Activated CD8-positive, alpha-beta T cell treated with anti-CD3 and anti-CD28 coated beads for 36 hours (primary cell): Measurements from ENCODE around the gene PARVA. TPM values are rescaled to one million over a fixed set of nuclear protein-coding genes. Genes with fewer than 3 reads are reported as not detected.

Source experiments
- ATAC-seq: fragments of 200-7000 bp; cut with Tn5 transposase; one replicate; pipeline ENCODE4 v1.10.0; 2021; ENCODE audit warnings: mild to moderate bottlenecking, moderate library complexity
- CTCF ChIA-PET: fragments of 350-600 bp; sonication (Branson Sonifier 250); formaldehyde crosslinking; loops from one replicate; lab custom pipeline; 2021; ENCODE audit warnings: antibody characterized with exemption; lab: Charles Lee
- POLR2A ChIA-PET: fragments of 350-600 bp; sonication (Branson Sonifier 250); formaldehyde crosslinking; loops from one replicate; lab custom pipeline; 2021; ENCODE audit warnings: antibody characterized with exemption; lab: Charles Lee
- DNase-seq: peaks from one replicate; pipeline ENCODE4 v3.0.0-alpha.2; 2020
- H3K27ac Mint-ChIP-seq: one replicate; pipeline ENCODE4 v1.8.0; 2021; ENCODE audit warnings: mild to moderate bottlenecking, mixed read lengths
- H3K27me3 Mint-ChIP-seq: one replicate; pipeline ENCODE4 v1.8.0; 2021; ENCODE audit warnings: mixed read lengths
- H3K36me3 Mint-ChIP-seq: one replicate; pipeline ENCODE4 v1.8.0; 2021; ENCODE audit warnings: low read depth, mixed read lengths
- H3K4me1 Mint-ChIP-seq: one replicate; pipeline ENCODE4 v1.8.0; 2021; ENCODE audit warnings: low read depth, mixed read lengths
- H3K4me3 Mint-ChIP-seq: one replicate; pipeline ENCODE4 v1.8.0; 2021; ENCODE audit warnings: mild to moderate bottlenecking, moderate library complexity, mixed read lengths
- H3K9me3 Mint-ChIP-seq: one replicate; pipeline ENCODE4 v1.8.0; 2021; ENCODE audit warnings: mixed read lengths
- CTCF ChIP-seq: fragments of 200-600 bp; IDR thresholded peaks from one replicate; pipeline ENCODE4 v1.8.0; 2022; ENCODE audit warnings: antibody characterized with exemption, mild to moderate bottlenecking
- intact Hi-C: fragments of 100-400 bp; cut with micrococcal nuclease; formaldehyde crosslinking; loops from one replicate; pipeline ENCODE4 v1.10.0; 2022
- total RNA-seq, 2 experiments: library from RNA; stranded (reverse); gene quantifications; one replicate each; pipeline ENCODE4 v1.2.3, GENCODE V29; 2021

The PARVA gene
- total RNA-seq, 2 experiments from 2014 or later, result not detected

- DNase-seq (no peak), ATAC-seq (no peak)
- peaks cover 10% of the 10 kb centered on the region for H3K27me3 Mint-ChIP-seq
- no peaks in the 10 kb centered on the region for H3K9me3 Mint-ChIP-seq
- intact Hi-C loops, result no loop called here
- ChIA-PET POLR2A (no interaction called here), CTCF (no interaction called here)
- no peak overlapping the region for H3K4me3 Mint-ChIP-seq
- peaks cover 2% of the 10 kb centered on the region for H3K4me1 Mint-ChIP-seq
- no peaks in the 10 kb centered on the region for H3K36me3 Mint-ChIP-seq
- H3K27ac Mint-ChIP-seq, result no peak overlapping the region
- TF ChIP-seq CTCF, result no peak
These were observed 5.1 kb downstream of the PARVA start for GRCh38 chr11:12382451-12382850.

DNA sequence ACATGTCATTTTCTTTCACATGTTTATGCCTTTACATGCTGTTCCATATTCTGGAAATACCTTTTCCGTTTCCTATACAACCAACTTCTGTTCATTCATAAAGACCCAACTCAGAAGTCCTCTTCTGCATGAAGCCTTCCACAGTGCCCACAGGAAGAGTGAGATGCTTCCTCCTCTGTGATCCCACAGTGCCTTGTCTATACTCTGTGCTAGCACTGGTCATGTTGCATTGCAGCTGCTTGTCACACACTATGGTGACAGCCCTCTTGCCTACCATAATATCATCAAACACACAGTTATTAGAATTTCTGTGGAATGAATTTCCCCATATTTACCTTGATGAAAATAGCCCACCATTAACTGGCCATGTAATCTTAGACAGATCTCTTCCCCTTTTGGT, 8.9 kb downstream of the PARVA start:
- Mint-ChIP-seq H3K9me3 (no peaks in the 10 kb centered on the region), H3K27ac (no peak overlapping the region), H3K4me3 (no peak overlapping the region), H3K27me3 (no peaks in the 10 kb centered on the region), H3K36me3 (no peaks in the 10 kb centered on the region), H3K4me1 (no peaks in the 10 kb centered on the region)
- DNase-seq, result no peak
- TF ChIP-seq CTCF, result no peak
- no peak for ATAC-seq
- intact Hi-C loops, result no loop called here
- POLR2A ChIA-PET, result interaction anchor here (0.8 kb wide), 1 partner anchor 20 kb away, joined by 3 read pairs; no protein-coding TSS in a partner anchor
- CTCF ChIA-PET, result no interaction called here

DNA sequence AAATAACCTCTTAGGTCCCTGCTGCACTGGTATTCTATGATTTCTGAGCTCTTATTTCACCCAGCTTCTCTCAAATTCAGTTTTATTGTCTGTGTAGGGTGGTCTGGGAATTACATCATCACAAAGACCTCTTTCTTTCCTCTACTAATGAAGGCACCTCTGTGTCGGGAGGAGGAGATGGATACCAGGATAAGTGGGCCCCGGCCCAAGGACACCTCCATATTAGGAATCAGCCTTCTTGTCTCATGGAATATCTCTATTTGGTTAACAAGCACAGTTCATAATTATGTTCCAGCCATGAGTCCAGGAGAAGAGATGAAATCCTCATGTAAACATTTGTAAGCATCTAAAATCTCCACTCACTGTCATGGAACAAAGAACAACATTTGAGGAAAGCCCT, 9.4 kb downstream of the PARVA start:
- ChIA-PET CTCF (no interaction called here), POLR2A (interaction anchor here (0.8 kb wide), 1 partner anchor 20 kb away, joined by 3 read pairs; no protein-coding TSS in a partner anchor)
- intact Hi-C loops, result no loop called here
- no peak for TF ChIP-seq CTCF
- Mint-ChIP-seq H3K27me3 (peaks cover under 1% of the 10 kb centered on the region), H3K27ac (no peak overlapping the region), H3K36me3 (no peaks in the 10 kb centered on the region), H3K4me1 (no peaks in the 10 kb centered on the region), H3K4me3 (no peak overlapping the region), H3K9me3 (no peaks in the 10 kb centered on the region)
- DNase-seq (no peak), ATAC-seq (no peak)

DNA sequence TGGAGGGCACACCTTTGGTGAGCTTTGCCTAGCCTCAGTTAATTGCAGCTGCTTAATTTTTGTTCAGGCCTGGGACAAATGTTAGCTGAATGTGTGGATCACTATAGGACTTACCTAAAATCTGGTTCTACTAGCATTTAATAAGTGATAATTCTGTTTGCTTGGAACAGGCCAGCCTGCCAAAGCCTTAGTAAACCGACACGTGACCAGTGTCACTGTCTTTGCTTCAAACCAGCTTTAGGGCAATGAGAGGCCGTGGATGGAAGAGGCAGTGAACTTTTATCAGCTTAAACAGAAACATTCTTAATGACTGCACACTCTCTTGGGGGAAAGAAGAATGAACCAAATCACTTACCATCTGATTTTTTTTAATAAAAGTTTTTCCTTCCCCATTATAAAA, 10.8 kb downstream of the PARVA start:
- Mint-ChIP-seq H3K36me3 (no peaks in the 10 kb centered on the region), H3K4me3 (no peak overlapping the region), H3K27me3 (peaks cover 1% of the 10 kb centered on the region), H3K27ac (no peak overlapping the region), H3K9me3 (no peaks in the 10 kb centered on the region), H3K4me1 (no peaks in the 10 kb centered on the region)
- CTCF ChIA-PET, result interaction anchor here (0.7 to 1.4 kb wide), 3 partner anchors 9 to 500 kb away, joined by 3 read pairs; no protein-coding TSS in a partner anchor
- no peak for TF ChIP-seq CTCF
- DNase-seq (no peak), ATAC-seq (no peak)
- POLR2A ChIA-PET, result no interaction called here
- intact Hi-C loops, result no loop called here

DNA sequence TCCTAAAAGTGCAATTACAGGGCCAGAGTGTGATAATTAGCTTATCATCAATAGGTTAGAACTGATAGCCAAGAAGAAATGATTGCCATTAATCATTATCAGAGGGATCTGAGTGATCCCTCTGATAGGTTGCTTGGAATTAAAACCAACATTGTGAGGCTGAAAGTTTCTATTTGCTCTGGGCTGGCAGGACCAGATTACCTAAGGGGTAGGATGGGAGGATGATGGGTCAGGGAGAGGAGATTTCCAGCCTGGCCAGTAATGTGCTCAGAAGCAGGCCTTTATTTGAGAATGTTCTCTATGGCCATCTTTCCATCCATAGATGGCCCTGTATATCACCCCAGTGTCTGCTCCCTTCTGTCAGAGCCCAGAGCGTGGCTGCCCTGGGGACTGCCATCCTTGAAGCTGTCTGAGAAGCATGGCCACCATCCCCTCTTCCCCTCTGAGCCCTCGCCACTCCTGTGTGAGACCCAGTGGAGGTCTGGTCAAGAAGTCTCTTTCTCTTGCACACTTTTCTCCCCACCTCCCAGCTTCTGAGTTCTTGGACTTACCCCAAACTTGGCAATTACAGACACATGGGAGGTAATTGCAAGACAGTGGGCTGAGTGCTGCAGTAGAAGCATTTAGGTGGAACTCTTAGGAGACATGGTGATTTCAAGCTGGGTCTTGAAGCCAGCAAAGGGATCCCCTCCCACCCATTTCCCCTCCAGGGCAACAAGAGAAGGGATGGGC, 11.7 kb downstream of the PARVA start:
- ChIA-PET CTCF (interaction anchor here (0.7 to 1.4 kb wide), 2 partner anchors 59 to 499 kb away, joined by 3 read pairs; no protein-coding TSS in a partner anchor), POLR2A (no interaction called here)
- Mint-ChIP-seq H3K4me3 (no peak overlapping the region), H3K36me3 (no peaks in the 10 kb centered on the region), H3K27ac (no peak overlapping the region), H3K27me3 (peaks cover 1% of the 10 kb centered on the region), H3K9me3 (peaks cover 3% of the 10 kb centered on the region), H3K4me1 (no peaks in the 10 kb centered on the region)
- ATAC-seq (no peak), DNase-seq (no peak)
- intact Hi-C loops, result no loop called here
- no peak for TF ChIP-seq CTCF
